Adipocyte (in vitro differentiated cells): ENCODE measurements around the gene RDH5.
A peak's percentile ranks its signal among the peaks of the same experiment; 100 is the strongest.
"Not testable (repeated sequence)": the region's sequence is repeated elsewhere in the genome, so short reads cannot be mapped to it uniquely, and the experiment has no call there.

Experiments used
- DNase-seq: peaks from one replicate; pipeline ENCODE4 v3.0.0-alpha.2; 2015; ENCODE audit warnings: low read depth
- H3K27me3 ChIP-seq: replicated peaks from 2 replicates; pipeline ENCODE4 v1.7.0; 2013; ENCODE audit warnings: mild to moderate bottlenecking, low read length, moderate library complexity; ENCODE audit not compliant: control insufficient read depth, insufficient read depth
- H3K36me3 ChIP-seq: 2 replicates; pipeline ENCODE4 v1.7.0; 2013; ENCODE audit warnings: low read length, mild to moderate bottlenecking, moderate library complexity; ENCODE audit not compliant: control insufficient read depth, insufficient read depth, severe bottlenecking
- H3K4me1 ChIP-seq: 2 replicates; pipeline ENCODE4 v1.7.0; 2013; ENCODE audit warnings: mild to moderate bottlenecking, low read length, moderate library complexity; ENCODE audit not compliant: control insufficient read depth, insufficient read depth
- H3K4me3 ChIP-seq: 2 replicates; pipeline ENCODE4 v1.7.0; 2013; ENCODE audit warnings: mild to moderate bottlenecking, low read length, moderate library complexity
- H3K9ac ChIP-seq: 2 replicates; pipeline ENCODE4 v1.7.0; 2013; ENCODE audit warnings: mild to moderate bottlenecking, low read length, moderate library complexity
- H3K9me3 ChIP-seq: 2 replicates; pipeline ENCODE4 v1.7.0; 2013; ENCODE audit warnings: mild to moderate bottlenecking, low read length, moderate library complexity; ENCODE audit not compliant: control insufficient read depth

Gene RDH5

GRCh38 chr12:55744340-55745030, 24.3 kb downstream of the RDH5 start:
- Histone ChIP-seq H3K36me3 (peaks cover 8% of the 10 kb centered on the region), H3K4me3 (peak overlapping the region; percentile 84), H3K4me1 (peaks cover 34% of the 10 kb centered on the region), H3K9ac (peak overlapping the region; percentile 86), H3K27me3 (no peaks in the 10 kb centered on the region), H3K9me3 (no peaks in the 10 kb centered on the region)
- no peak for DNase-seq

GRCh38 chr12:55745361-55746173, 25.4 kb downstream of the RDH5 start:
- Histone ChIP-seq H3K36me3 (peaks cover 10% of the 10 kb centered on the region), H3K9ac (no peak overlapping the region), H3K4me3 (peak overlapping the region; percentile 84), H3K9me3 (no peaks in the 10 kb centered on the region), H3K4me1 (peaks cover 34% of the 10 kb centered on the region), H3K27me3 (no peaks in the 10 kb centered on the region)
- peak; percentile 26 for DNase-seq

GRCh38 chr12:55746174-55746912, 26.1 kb downstream of the RDH5 start:
- H3K9me3 ChIP-seq: no peaks in the 10 kb centered on the region
- H3K27me3 ChIP-seq: no peaks in the 10 kb centered on the region
- peaks cover 38% of the 10 kb centered on the region for H3K4me1 ChIP-seq
- H3K4me3 ChIP-seq: no peak overlapping the region
- H3K36me3 ChIP-seq: peaks cover 12% of the 10 kb centered on the region
- DNase-seq: no peak
- H3K9ac ChIP-seq: no peak overlapping the region

GRCh38 chr12:55746913-55747231, 26.7 kb downstream of the RDH5 start:
- Histone ChIP-seq H3K27me3 (no peaks in the 10 kb centered on the region), H3K4me1 (peaks cover 37% of the 10 kb centered on the region), H3K36me3 (peaks cover 18% of the 10 kb centered on the region), H3K9me3 (no peaks in the 10 kb centered on the region), H3K4me3 (no peak overlapping the region), H3K9ac (no peak overlapping the region)
- DNase-seq: no peak

GRCh38 chr12:55748230-55748993, 28.2 kb downstream of the RDH5 start:
- Histone ChIP-seq H3K9ac (no peak overlapping the region), H3K4me1 (peaks cover 30% of the 10 kb centered on the region), H3K4me3 (no peak overlapping the region), H3K27me3 (no peaks in the 10 kb centered on the region), H3K9me3 (no peaks in the 10 kb centered on the region), H3K36me3 (peaks cover 33% of the 10 kb centered on the region)
- no peak for DNase-seq

GRCh38 chr12:55755246-55755645, 35.1 kb downstream of the RDH5 start:
- no peak for DNase-seq
- no peaks in the 10 kb centered on the region for H3K27me3 ChIP-seq
- no peaks in the 10 kb centered on the region for H3K9me3 ChIP-seq
- H3K4me3 ChIP-seq: no peak overlapping the region
- no peak overlapping the region for H3K9ac ChIP-seq
- peaks cover 88% of the 10 kb centered on the region for H3K36me3 ChIP-seq
- peaks cover 4% of the 10 kb centered on the region for H3K4me1 ChIP-seq

- Histone ChIP-seq H3K4me1 (no peaks in the 10 kb centered on the region), H3K4me3 (no peak overlapping the region), H3K9me3 (no peaks in the 10 kb centered on the region), H3K36me3 (peaks cover 88% of the 10 kb centered on the region), H3K9ac (no peak overlapping the region), H3K27me3 (no peaks in the 10 kb centered on the region)
- DNase-seq: no peak
Observed at GRCh38 chr12:55757701-55758100, 37.5 kb downstream of the RDH5 start.

- H3K9me3 ChIP-seq, H3K27me3 ChIP-seq, H3K4me3 ChIP-seq, H3K4me1 ChIP-seq, DNase-seq, H3K9ac ChIP-seq: not testable (repeated sequence)
- H3K36me3 ChIP-seq: peaks cover 81% of the 10 kb centered on the region
Observed at GRCh38 chr12:55758575-55758974, 38.4 kb downstream of the RDH5 start.

GRCh38 chr12:55760663-55761062, 40.5 kb downstream of the RDH5 start:
- H3K36me3 ChIP-seq: peaks cover 63% of the 10 kb centered on the region
- no peak for DNase-seq
- H3K27me3 ChIP-seq: no peaks in the 10 kb centered on the region
- no peaks in the 10 kb centered on the region for H3K9me3 ChIP-seq
- H3K4me1 ChIP-seq: no peaks in the 10 kb centered on the region
- no peak overlapping the region for H3K9ac ChIP-seq
- no peak overlapping the region for H3K4me3 ChIP-seq

- Histone ChIP-seq H3K9ac (no peak overlapping the region), H3K4me3 (no peak overlapping the region), H3K4me1 (no peaks in the 10 kb centered on the region), H3K27me3 (no peaks in the 10 kb centered on the region), H3K36me3 (peaks cover 53% of the 10 kb centered on the region), H3K9me3 (no peaks in the 10 kb centered on the region)
- DNase-seq: no peak
Observed at GRCh38 chr12:55762646-55763045, 42.5 kb downstream of the RDH5 start.
